Ramos (cell line): ENCODE measurements around the gene ZFHX2.

Experiments
- in situ Hi-C: fragments of 300-500 bp; cut with MboI; formaldehyde crosslinking; loops from one replicate; pipeline ENCODE4 v1.14.3; 2022; ENCODE audit warnings: low sequenced_read_pairs; ENCODE audit not compliant: unreplicated experiment

ZFHX2 gene

DNA sequence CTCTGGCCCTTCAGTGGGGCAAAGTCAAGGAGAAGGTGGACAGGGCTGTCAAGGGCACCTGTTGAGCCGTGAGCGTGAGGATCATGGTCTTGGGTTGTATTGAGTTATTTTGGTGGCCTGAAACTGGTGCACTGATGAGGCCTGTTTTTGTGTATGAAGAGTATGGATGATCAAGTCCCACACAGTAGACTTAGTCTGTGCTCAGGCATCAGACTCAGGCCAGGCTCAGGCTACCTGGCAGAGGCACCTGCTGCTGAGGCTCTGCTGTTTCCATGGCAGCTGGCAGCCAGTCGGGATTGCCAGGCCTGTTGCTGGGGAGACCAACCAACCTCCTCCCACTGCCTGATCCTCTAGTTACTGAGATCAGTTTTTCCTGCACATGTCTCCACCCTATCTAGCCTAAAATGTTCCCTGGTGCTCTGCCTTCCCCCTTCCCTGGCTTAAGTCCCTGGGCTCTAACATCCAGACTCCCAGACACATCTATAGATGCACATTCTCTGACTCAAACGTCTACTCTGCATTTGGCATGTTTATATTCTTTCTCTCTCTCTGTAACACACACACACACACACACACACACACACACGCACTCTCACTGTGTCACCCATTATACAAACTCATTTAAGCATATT, 21.9 kb upstream of the ZFHX2 start:
- in situ Hi-C loops: no loop called here

DNA sequence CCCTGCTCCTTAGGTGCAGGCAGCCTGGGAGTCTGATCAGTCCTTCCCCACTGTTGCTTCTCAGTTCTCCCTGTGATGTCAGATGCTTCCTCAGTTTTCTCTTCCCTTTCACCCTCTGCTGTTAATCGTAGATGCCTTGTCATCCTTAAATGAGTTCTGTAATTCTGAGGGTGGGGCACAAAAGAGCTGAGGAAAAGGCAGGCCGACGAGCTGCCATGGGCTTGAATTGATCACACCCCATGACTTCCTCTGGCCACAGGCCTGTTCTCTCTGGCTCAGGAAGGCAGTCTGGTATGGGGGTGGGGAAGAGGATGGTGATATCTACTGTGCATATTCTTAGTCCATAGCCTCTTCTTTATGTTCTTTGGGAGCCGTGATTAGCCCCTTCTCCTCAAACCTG, 21.3 kb upstream of the ZFHX2 start:
- in situ Hi-C loops: no loop called here

DNA sequence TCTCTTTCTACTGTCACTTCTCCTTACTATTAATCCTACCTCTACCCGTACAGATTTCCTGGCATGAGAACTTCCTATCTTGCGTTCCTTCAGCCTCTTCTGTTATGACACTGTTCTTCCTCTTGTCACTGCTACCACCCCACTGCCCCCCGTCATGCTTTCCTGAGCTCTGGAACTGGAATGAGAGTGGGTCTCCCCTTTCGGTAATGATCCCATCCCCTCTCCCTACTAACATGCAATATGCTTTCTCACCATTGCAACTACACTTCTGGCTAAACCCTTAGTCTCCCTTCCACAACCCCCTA, 20.9 kb upstream of the ZFHX2 start:
- in situ Hi-C loops: no loop called here

DNA sequence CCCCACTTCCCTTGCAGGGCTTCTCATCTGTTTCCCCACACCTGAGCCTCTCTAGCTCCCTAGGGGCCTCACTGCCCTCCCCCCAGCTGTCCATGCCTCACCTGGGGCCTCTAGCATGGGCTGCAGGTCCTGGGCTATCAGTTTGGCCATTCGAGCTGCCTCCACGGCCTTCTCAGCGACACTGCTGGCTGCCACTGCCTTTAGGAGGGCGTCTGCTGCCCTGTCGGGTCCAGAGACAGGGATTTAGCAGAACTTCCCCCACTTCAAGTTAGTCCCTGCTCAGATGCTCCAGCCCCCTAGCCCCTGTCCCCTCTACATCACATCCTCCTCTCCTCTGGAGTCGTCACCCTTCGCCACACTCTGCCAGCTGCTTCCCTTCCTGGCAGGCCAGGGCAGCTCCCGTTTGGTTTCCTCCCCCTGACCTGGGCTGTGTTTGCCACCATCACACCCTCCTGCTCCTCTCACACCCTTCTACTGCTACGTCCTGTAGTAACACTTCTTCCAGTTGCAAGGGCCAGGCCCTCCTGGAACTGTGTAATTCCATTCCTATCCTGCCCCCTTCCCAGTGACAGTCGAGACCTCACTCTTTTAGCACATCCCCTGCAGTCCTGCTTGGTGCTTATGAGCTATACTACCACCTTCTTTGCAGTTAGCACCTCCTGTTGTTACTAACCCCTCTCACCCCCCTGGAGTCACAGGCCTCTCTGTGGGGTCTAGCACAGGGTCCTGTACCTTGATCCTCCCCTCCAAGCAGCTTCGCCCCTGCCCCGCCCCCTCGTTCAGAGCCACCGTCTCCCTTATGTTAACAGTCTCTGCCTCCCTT, 20.3 kb upstream of the ZFHX2 start:
- in situ Hi-C loops: no loop called here

DNA sequence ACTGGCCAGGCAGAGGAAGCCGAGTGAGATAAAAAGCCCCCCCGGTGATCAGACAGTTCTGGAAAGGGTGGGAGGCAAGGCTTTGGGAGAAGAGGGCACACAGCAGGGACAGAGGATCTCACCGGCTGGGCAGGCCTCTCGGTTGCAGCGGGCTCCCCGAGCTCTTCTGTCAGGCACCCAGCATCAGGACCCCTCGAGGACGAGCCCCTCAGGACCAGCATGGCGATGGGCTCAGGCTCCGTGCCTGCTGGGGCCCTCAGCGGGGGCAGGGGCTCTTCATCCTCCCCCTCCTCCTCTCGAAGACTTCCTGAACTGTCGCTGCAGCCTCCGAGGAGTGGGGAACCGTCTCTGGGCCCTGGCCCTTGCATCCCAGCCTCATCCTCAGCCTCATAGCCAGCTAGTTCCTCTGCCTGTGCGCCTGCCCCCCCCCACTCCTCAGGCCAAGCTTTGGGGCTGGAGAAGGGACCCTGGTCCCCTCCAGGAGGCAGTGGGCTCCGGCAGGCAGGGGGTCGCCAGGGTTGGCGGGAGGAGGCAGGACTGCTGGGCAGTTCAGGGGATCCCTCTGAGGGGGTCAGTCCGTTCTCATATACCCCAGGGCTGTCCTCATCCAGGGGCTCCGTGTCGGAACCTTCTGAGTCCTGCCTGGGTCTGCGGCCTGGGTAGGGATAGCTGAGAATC, 19.4 kb upstream of the ZFHX2 start:
- in situ Hi-C loops: no loop called here

DNA sequence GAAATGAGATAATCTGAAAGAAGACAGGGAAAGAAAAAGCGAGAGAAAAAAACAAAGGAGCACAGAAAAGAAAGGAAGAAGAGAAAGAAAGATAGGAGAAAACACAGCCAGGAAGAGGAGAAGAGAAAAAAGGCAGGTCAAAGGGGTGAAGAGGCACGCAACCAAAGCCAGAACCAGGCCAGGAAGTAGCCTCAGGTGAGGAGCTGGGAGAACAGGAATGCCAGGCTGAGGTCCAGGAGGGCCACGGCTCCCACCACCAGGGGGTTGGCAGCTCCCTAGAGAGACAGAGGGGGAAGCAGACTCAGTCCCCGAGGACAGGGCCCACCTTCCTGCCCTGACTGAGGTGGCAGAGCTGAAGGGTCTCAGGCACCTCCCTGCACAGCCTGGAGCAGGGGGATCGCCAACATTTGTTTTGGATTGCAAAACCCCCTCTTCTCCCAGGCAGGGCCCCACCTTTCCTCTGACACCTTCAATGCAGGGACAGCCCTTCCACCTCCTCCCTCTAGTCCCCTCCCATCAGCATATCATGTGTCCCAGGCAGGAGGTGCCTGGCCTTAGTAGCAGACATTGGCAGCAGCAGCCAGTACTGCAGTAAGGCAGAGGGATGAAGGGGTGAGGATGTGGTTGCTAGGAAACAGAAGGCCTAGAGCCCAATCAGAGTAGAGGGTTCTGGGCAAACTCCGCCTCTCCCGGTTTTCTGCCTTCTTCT, 18.0 kb upstream of the ZFHX2 start:
- in situ Hi-C loops: loop anchor here (10.0 kb wide), 2 partner anchors 265 to 865 kb away; partner anchors contain the start of genes BCL2L2 and PPP1R3E

DNA sequence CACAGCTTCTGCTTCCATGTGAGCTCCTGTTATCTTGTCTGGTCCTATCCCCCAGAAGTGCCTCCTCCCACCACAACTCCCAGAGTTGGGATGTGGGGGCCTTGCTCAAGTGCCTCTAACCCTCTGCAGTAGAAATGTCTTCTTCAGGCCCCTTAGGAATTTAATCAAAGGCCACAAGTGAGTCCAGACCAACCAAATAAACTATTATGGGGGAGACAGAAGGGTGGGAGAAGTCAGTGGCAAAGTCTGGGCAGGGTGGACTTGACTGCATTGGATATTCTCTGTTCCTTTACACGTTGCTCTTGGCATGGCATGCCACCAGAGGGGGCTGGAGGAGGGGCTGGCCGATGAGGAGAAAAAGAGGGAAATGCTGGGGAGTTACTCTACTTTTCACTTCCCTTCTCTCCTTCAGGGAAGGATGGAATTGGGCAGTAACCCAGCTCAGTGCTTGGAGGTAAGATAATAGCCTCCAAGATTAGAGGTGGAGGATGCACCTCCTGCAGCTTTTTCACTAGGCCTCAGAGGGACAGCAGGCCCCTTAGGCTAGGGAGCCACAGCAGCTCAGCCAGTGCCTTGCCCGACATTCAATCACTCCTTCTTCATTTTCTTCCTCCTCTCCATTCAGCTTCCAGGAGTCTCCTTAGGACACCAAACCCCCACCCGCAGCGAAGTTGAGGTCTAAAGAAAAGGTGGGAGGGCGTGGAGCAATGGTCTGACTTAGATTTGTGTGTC, 17.2 kb upstream of the ZFHX2 start:
- in situ Hi-C loops: loop anchor here (10.0 kb wide), 2 partner anchors 264 to 866 kb away; partner anchors contain the start of genes BCL2L2 and PPP1R3E

DNA sequence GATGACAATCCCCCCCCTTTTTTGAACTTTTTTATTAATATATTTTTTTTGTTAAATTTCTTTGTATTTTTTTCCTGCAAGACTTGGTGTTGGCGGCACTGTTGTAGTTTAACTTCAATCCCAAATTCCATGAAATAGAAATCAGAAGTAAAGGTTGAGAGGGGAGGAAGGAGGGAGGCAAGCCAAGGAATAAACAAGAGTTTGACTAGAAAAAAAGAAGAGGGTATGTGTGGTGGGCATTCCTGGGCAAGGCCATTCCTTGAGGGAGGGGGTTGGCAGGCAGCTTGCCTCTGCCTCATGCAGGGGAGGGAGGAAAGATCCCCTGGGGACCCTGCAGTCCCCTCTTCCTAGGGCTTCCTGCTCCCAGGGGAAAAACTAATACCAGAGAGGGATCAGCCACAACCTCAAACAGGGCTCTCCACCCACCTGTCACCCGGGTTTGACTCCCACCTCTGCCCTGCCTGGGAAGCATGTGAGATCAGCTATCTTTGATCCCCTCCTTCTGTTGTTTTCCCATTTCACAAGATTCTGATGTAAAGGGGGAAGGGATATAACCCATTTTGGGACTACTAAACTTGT, 16.5 kb upstream of the ZFHX2 start:
- in situ Hi-C loops: loop anchor here (10.0 kb wide), 2 partner anchors 263 to 867 kb away; partner anchors contain the start of genes BCL2L2 and PPP1R3E

DNA sequence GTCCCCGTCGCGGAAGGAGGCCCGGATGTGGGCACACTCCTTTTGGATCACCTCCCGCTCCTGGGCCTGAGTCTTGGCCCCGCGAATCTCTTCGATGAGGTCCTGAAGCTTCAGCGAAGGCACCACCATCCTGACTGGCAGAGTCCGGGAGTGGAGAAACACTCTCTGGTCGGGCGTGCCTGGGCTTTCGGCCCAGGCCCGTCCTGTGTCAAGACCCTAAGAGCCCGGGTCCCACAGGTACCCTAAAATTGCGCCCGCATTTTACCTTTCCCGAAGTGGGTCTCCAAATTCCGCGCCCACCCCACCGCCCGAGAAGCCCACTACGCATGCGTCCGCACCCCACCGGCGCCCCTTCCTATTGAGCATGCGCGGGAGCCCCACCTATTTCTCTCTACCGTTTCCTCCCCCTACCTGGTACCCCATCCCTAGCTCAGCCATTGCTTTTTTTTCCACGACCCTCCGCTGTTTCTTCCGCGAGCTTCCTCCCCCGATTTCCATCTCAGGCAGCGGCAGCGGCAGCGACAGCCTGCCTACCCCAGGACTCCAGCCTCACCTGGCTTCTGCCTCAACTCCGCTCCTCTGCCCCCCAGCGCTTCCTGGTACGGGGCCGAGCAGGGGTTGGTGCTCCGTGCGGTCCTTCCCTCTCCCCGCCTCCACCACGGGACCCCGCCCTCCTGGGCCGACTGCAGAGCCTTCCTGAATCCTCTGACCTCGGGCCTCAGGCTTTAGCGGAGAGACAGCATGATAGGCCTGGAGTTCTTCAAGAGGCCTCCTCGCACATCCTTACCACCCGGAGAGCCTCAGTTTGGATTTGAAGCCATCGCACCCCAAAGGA, 15.8 kb upstream of the ZFHX2 start, which contains the start of gene AP1G2:
Gene AP1G2 (minus strand): TSS at position 606 of the 835 bp plus-strand sequence. CDS start 477 bp downstream, at position 129.
- in situ Hi-C loops: loop anchor here (10.0 kb wide), 2 partner anchors 263 to 867 kb away; partner anchors contain the start of genes BCL2L2 and PPP1R3E

DNA sequence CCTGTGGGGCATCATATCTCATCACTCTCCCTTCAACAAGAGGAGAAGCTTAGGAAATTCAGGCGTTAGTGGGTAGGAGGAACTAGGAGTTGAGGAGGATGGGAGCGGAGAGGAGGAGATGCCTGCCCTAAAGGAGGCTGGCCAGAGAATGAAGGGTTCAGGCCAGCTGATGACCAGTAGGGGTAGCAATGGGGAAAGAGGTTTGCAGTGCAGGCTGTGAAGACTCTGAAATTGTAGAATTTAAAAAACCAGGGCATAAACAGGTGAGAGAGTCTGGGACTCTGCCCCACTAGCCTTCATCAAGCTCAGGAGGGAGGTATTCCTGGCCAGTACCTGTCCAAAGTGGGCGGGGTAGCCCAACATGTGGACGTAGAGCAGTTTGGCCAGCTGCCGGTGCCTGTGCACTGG, 15.2 kb upstream of the ZFHX2 start:
- in situ Hi-C loops: loop anchor here (10.0 kb wide), 2 partner anchors 262 to 868 kb away; partner anchors contain the start of genes BCL2L2 and PPP1R3E

DNA sequence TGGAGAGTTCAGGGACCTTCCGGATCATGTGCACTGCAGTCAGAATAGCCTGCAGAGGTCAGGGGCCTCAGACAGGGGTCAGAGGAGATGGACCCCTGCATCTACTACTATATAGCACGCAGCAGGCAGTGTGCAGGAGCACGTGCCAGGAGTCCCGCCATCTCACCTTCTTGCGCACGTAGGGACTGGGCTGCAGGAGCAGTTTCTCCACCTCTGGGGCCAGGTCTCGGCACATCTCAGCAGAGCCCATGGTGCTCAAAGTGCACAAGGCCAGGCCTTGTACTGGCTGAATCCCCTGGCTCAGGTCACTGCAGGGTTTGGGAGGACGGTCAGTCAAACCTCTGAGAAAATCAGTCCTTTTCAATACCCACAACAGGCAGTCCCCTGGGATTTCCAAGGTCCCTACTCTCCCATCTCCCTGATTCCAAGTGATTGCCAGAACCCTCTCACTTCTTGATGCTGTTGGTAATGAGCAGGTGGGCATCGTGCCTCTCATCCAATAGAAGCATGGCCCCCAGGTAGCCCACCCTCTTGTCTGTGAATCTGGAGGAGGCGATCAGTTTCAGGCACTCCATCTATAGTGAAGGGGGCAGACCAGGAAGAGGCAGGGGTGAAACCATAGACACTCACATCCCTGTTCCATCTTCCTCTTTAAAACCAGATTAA, 14.7 kb upstream of the ZFHX2 start:
- in situ Hi-C loops: loop anchor here (10.0 kb wide), 2 partner anchors 261 to 869 kb away; partner anchors contain the start of genes BCL2L2 and PPP1R3E

DNA sequence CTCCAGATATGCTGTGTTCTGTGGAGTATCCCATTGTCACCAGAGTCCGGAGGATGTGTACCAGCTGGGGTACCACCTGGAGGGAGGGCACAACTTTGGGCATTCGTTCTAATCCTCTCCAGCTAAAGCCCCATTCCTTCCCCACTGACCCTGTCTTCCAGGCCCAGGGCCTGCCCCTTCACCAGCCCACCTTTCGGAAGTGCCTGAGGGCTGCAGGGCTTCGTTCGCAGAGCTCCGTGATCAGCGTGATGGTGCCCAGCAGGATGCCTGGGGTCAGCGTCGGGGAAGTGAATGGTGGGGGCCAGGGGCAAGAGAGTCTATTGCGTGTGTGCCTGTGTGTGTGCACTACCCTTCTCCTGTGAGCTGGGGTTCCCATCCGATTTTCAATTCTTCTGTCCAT, 14.1 kb upstream of the ZFHX2 start:
- in situ Hi-C loops: loop anchor here (10.0 kb wide), 2 partner anchors 261 to 869 kb away; partner anchors contain the start of genes BCL2L2 and PPP1R3E

DNA sequence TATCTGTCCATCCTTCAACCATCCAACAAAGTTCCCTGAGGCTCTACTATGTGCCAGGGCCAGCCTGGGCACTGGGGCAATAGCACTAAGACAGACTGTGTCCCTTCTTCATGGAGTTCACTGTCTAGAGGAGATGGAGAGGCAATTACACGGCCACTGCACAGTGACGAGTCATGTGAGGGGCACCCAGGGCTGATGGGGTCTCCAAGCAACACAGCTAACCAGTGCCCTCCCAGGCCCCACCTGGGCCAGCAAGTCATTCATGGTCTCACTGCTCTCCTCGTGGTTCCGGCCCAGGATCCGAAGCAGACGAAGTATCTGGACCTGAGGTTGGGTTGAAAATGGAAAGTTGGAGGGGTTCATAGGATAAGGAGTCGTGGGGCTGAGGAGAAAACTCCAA, 13.3 kb upstream of the ZFHX2 start:
- in situ Hi-C loops: loop anchor here (10.0 kb wide), 2 partner anchors 260 to 870 kb away; partner anchors contain the start of genes BCL2L2 and PPP1R3E

DNA sequence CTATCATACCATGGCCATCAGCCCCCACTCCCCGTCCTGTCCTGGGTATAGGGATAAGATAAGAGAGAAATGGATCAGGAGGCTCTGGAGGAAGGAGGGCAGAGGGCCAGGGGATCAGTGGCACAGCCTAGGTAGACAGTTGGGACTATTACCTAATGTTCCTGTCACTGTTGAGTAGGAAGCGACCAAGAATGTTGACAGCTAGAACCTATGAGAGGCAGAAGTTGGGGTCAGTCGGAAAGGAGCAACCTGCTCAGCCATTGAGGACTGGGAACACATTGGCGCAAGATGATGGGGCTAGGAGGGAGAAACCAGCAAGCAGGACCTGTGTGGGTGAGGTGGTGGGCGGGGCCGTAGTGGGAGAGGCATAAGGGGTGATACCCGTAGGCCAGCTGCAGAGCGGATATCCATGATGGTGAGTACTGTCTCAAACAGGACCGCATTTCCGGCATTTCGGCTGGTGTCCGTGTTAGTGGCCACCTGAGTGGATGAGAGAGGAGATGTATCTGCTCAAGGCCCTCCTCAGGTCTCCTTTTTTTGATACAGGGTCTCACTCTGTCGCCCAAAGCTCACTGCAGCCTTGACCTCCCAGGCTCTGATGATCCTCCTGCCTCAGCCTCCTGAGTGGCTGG, 12.7 kb upstream of the ZFHX2 start:
- in situ Hi-C loops: loop anchor here (10.0 kb wide), 2 partner anchors 259 to 871 kb away; partner anchors contain the start of genes BCL2L2 and PPP1R3E

DNA sequence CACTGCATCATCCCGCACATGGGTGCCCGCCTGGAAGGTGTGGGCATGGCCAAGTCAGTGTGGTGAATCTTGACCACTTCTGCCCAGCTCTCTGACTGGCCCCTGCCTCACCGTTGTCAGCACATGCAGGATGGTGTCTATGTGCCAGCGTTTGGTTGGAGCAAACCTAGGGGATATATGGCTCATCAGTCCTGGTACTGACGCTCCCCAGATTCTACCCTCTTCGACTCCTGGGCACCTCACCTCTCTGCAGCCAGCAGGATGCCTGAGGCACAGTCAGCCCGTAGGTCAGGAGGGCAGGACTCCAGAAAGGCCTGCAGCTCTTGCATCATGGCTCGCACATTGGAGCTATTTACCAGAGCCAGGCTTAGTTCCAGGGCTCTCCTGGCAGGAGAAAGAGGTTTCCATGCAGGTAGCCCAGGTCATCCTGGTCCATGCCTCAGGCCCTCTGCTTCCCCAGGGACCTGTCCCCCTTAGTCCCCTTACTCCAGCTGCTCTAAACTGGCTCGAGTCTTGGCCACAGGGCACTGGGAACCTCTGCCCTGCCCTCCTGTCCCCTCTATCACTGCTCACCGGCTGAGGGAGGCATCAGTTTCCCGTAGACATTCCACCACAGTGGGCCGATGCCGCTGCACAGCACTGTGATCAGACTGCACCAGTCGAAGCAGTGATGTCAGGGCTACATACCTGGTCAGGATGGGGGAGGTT, 12.1 kb upstream of the ZFHX2 start:
- in situ Hi-C loops: loop anchor here (10.0 kb wide), 2 partner anchors 259 to 871 kb away; partner anchors contain the start of genes BCL2L2 and PPP1R3E

DNA sequence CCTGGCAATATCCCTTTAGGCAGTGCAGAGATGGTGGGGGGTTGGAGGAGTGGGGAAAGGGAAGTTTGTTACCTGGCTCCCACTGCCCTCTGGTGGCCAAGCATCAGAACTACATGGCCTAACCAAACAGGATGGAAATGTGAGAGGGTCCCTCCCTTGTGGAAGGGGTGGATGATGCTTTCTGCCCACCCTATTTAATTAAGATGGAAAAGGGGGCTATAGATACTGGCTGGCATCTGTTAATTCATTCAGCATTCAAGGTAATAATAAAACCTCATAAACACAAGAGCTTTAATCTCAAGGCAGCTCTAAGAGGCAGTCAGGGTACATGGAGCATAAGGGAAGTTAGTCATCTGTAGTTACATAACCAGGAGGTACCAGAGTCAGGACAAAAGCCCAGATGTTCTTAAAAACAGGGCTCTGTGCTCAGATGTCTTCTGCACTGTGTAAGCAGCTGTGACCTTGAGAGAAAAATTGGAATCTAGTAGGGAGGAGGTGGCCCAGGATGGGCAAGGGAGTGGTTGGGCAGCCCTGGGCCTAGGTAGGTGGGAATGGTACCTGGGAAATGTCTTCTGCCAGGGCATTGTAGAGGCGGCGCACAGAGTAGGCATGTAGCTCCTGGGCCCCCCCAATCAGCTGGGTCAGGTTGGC, 11.4 kb upstream of the ZFHX2 start:
- in situ Hi-C loops: loop anchor here (10.0 kb wide), 2 partner anchors 258 to 872 kb away; partner anchors contain the start of genes BCL2L2 and PPP1R3E
